HCT116 (cell line): Measurements from ENCODE around the gene NPB. TPM values are rescaled to one million over a fixed set of nuclear protein-coding genes. Genes with fewer than 3 reads are reported as not detected.

Experiments
- ATAC-seq: fragments of 200-7000 bp; cut with Tn5 transposase; 2 replicates; pipeline ENCODE4 v1.9.1; 2020; ENCODE audit warnings: mild to moderate bottlenecking, moderate library complexity
- BruUV-seq: library from RNA; stranded (reverse); fragments of 400-500 nt; replicated peaks from 2 replicates; lab custom pipeline; 2021; lab: Mats Ljungman, UMichigan
- CTCF ChIA-PET: fragments of 300-600 bp; sonication (Branson Sonifier 250); formaldehyde crosslinking; loops from one replicate; lab custom pipeline; 2021; ENCODE audit warnings: antibody characterized with exemption; lab: Charles Lee
- POLR2A ChIA-PET: fragments of 300-600, 350-600 bp; sonication (Branson Sonifier 250); formaldehyde crosslinking; loops from one replicate; lab custom pipeline; 2021; ENCODE audit warnings: antibody characterized with exemption; lab: Charles Lee
- RAD21 ChIA-PET, 2 experiments: fragments of 300-600 bp; sonication (Branson Sonifier 250); formaldehyde crosslinking; loops; one replicate each; lab custom pipeline; 2023; ENCODE audit warnings: low total read pairs in 2 of 2; ENCODE audit not compliant: uncharacterized antibody in 2 of 2, unreplicated experiment in 2 of 2, low non-redundant PET in 1 of 2; lab: Charles Lee
- DNase-seq: peaks from one replicate; pipeline ENCODE4 v3.0.0-alpha.2; 2010; ENCODE audit warnings: low read depth, low spot score
- H2AFZ ChIP-seq: fragments of 200-600 bp; shearing (Covaris generic), sonication (generic); 2 replicates; pipeline ENCODE4 v1.6.1; 2017; ENCODE audit warnings: low read depth, mixed run types, mixed read lengths, antibody characterized with exemption, low read length; ENCODE audit not compliant: poor library complexity, severe bottlenecking
- H3K27ac ChIP-seq: 2 replicates; pipeline ENCODE4 v1.5.1; 2012; ENCODE audit warnings: low read depth, low read length
- H3K27me3 ChIP-seq: fragments of 200-600 bp; sonication (generic); 2 replicates; pipeline ENCODE4 v1.6.1; 2016; ENCODE audit warnings: mixed run types, low read length, mixed read lengths; ENCODE audit not compliant: insufficient read depth
- H3K36me3 ChIP-seq, 2 experiments: fragments of 200-500 bp in 1 of 2; fragments of 200-600 bp in 1 of 2; sonication (Bioruptor generic) in 1 of 2; sonication (generic) in 1 of 2; 2 replicates each; pipeline versions ENCODE4 v1.5.1 to v1.6.1; 2014 to 2016; ENCODE audit warnings: low read length in 2 of 2, inconsistent platforms in 1 of 2, mixed read lengths in 1 of 2, mixed run types in 1 of 2; ENCODE audit not compliant: insufficient read depth in 2 of 2, control insufficient read depth in 1 of 2
- H3K4me1 ChIP-seq, 2 experiments: fragments of 200-600 bp in 1 of 2; sonication (generic) in 1 of 2; 2 replicates each; pipeline versions ENCODE4 v1.5.1 to v1.6.1; 2012 to 2017; ENCODE audit warnings: low read length in 2 of 2, inconsistent platforms in 1 of 2, mild to moderate bottlenecking in 1 of 2, mixed read lengths in 1 of 2, mixed run types in 1 of 2, moderate library complexity in 1 of 2; ENCODE audit not compliant: insufficient read depth in 2 of 2, control insufficient read depth in 1 of 2
- H3K4me2 ChIP-seq: fragments of 200-600 bp; sonication (generic); 2 replicates; pipeline ENCODE4 v1.6.1; 2017; ENCODE audit warnings: mixed run types, low read length, mixed read lengths
- H3K4me3 ChIP-seq, 2 experiments: fragments of 200-600 bp in 1 of 2; sonication (generic) in 1 of 2; replicated peaks in 1 of 2; 2 replicates each; pipeline ENCODE4 v1.5.1; 2011 to 2016; ENCODE audit warnings: low read length in 2 of 2, control low read depth in 1 of 2, low read depth in 1 of 2, mild to moderate bottlenecking in 1 of 2, mixed read lengths in 1 of 2, mixed run types in 1 of 2
- H3K79me2 ChIP-seq: fragments of 200-600 bp; sonication (generic); 2 replicates; pipeline ENCODE4 v1.6.1; 2017; ENCODE audit warnings: mild to moderate bottlenecking, mixed run types, low read length, moderate library complexity, mixed read lengths; ENCODE audit not compliant: insufficient read depth
- H3K9ac ChIP-seq: fragments of 200-600 bp; sonication (generic); 2 replicates; pipeline ENCODE4 v1.6.1; 2016; ENCODE audit warnings: low read length, mixed read lengths
- H3K9me2 ChIP-seq: fragments of 200-600 bp; sonication (generic), shearing (Covaris generic); 2 replicates; pipeline ENCODE4 v1.6.1; 2017; ENCODE audit warnings: mixed run types, mild to moderate bottlenecking, moderate library complexity; ENCODE audit not compliant: insufficient read depth
- H3K9me3 ChIP-seq, 2 experiments: fragments of 200-500 bp in 1 of 2; fragments of 200-600 bp in 1 of 2; sonication (Bioruptor generic) in 1 of 2; sonication (generic) in 1 of 2; 2 replicates each; pipeline ENCODE4 v1.6.1; 2014 to 2017; ENCODE audit warnings: low read length in 2 of 2, mixed read lengths in 2 of 2, inconsistent platforms in 1 of 2, low read depth in 1 of 2, mild to moderate bottlenecking in 1 of 2, mixed run types in 1 of 2, moderate library complexity in 1 of 2; ENCODE audit not compliant: control insufficient read depth in 1 of 2, insufficient read depth in 1 of 2
- H4K20me1 ChIP-seq: fragments of 200-600 bp; sonication (generic), shearing (Covaris generic); 2 replicates; pipeline ENCODE4 v1.6.1; 2017; ENCODE audit warnings: mixed run types, mild to moderate bottlenecking, moderate library complexity; ENCODE audit not compliant: insufficient read depth
- MAX ChIP-seq: IDR thresholded peaks from 2 replicates; pipeline ENCODE4 v1.6.1; 2012
- RAD21 ChIP-seq: IDR thresholded peaks from 2 replicates; pipeline ENCODE4 v1.6.1; 2012; ENCODE audit warnings: low read depth, mild to moderate bottlenecking
- SIN3A ChIP-seq: IDR thresholded peaks from 2 replicates; pipeline ENCODE4 v1.6.1; 2012; ENCODE audit warnings: low read depth
- SP1 ChIP-seq: IDR thresholded peaks from 2 replicates; pipeline ENCODE4 v1.6.1; 2012; ENCODE audit warnings: low read depth
- ZBTB33 ChIP-seq: IDR thresholded peaks from 2 replicates; pipeline ENCODE4 v1.6.1; 2011; ENCODE audit warnings: mild to moderate bottlenecking, low read length, moderate library complexity; ENCODE audit not compliant: insufficient replicate concordance; ENCODE audit errors: extremely low read depth
- intact Hi-C: fragments of 100-400 bp; cut with micrococcal nuclease; formaldehyde crosslinking; loops from 2 replicates; pipeline ENCODE4 v1.10.0; 2022
- total RNA-seq: library from RNA; stranded (reverse); gene quantifications from one replicate; pipeline ENCODE4 v1.2.1, GENCODE V29; 2021; ENCODE audit not compliant: unreplicated experiment

The NPB gene
- total RNA-seq, 1 experiment from 2014 or later: 1.2 TPM

GRCh38 chr17:81931557-81932332, 29.7 kb downstream of the NPB start (continued):
- TF ChIP-seq RAD21 (no peak), SP1 (no peak)

GRCh38 chr17:81932333-81932983, 30.4 kb downstream of the NPB start:
- ChIA-PET CTCF (no interaction called here), POLR2A (interaction anchor here (0.9 kb wide), 1 partner anchor 17 kb away, joined by 3 read pairs; no protein-coding TSS in a partner anchor), RAD21 (no interaction called here)
- H2AFZ ChIP-seq: no peak overlapping the region
- no peak overlapping the region for H3K4me2 ChIP-seq
- H3K9me3 ChIP-seq: no peaks in the 10 kb centered on the region
- no peak for TF ChIP-seq ZBTB33
- peak; percentile 39 for TF ChIP-seq SIN3A
- no peak for TF ChIP-seq MAX
- intact Hi-C loops: no loop called here
- H3K4me1 ChIP-seq: peaks cover 14 to 64% of the 10 kb centered on the region in 2 experiments; a peak in 3 of 4 replicates
- H3K9ac ChIP-seq: no peak overlapping the region
- H3K27ac ChIP-seq: 0 out of 2 replicates have a peak overlapping the region, but pooled peaks have one; percentile 11
- no peaks in the 10 kb centered on the region for H3K27me3 ChIP-seq
- ATAC-seq (no peak), DNase-seq (no peak)
- H4K20me1 ChIP-seq: no peaks in the 10 kb centered on the region
- H3K36me3 ChIP-seq: peaks cover 6 to 33% of the 10 kb centered on the region in 2 experiments; a peak in 2 of 4 replicates
- H3K79me2 ChIP-seq: peaks cover 22% of the 10 kb centered on the region
- no peaks in the 10 kb centered on the region for H3K9me2 ChIP-seq
- BruUV-seq: TSS peak; percentile 4
- no peak overlapping the region for H3K4me3 ChIP-seq
